C4-2B (cell line): ENCODE data around the gene RRP36.
A peak's percentile ranks its signal among the peaks of the same experiment; 100 is the strongest.

ENCODE experiments used
- H3K27ac ChIP-seq: fragments of 450-650 bp; 2 replicates; pipeline ENCODE4 v1.5.1; 2017
- ZFX ChIP-seq: fragments of 450-650 bp; IDR thresholded peaks from 2 replicates; pipeline ENCODE4 v1.6.1; 2017
- TF ChIP-seq, protein P1 (sequence below): fragments of 450-650 bp; conservative IDR thresholded peaks from 2 replicates; pipeline ENCODE4 v1.5.1; 2017; ENCODE audit warnings: mild to moderate bottlenecking

Gene RRP36

DNA sequence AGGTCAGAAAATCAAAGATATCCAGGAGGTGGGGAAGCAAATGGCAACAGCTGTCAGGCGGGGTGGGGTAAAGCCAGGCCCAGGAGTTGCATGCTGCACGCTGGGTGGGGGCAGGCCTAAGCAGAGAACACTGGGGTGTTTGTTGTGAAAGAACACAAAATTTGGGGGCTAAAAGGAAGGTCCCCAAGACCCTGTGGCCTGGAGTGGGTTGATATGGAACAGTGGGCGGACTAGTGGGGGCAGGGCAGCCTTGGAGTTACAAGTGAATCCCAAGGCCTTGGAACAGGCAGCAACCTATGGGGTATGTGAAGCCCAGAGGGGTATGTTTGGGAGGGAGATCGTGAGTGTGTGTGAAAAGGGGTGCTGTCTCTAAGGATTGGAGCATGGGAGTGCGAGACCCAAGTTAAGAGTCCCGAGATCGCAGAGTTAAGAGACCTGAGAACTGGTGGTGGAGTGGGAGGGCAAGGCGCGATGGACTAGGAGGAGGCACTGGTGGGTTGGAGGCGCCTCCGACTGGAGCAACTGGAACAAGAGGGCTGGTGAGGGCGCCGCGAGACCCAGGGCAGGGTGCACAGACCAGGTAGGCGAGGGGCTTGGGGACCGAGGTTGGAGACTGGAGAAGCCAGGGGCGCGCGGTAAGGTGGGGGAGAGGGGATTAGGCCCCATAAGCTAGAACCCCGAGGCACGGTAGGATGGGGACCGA is 31.6 kb downstream of the RRP36 start:
- peak overlapping the region; percentile 90 for H3K27ac ChIP-seq
- no peak for TF ChIP-seq ZFX
- TF ChIP-seq, protein P1, sequence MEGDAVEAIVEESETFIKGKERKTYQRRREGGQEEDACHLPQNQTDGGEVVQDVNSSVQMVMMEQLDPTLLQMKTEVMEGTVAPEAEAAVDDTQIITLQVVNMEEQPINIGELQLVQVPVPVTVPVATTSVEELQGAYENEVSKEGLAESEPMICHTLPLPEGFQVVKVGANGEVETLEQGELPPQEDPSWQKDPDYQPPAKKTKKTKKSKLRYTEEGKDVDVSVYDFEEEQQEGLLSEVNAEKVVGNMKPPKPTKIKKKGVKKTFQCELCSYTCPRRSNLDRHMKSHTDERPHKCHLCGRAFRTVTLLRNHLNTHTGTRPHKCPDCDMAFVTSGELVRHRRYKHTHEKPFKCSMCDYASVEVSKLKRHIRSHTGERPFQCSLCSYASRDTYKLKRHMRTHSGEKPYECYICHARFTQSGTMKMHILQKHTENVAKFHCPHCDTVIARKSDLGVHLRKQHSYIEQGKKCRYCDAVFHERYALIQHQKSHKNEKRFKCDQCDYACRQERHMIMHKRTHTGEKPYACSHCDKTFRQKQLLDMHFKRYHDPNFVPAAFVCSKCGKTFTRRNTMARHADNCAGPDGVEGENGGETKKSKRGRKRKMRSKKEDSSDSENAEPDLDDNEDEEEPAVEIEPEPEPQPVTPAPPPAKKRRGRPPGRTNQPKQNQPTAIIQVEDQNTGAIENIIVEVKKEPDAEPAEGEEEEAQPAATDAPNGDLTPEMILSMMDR, result no peak

DNA sequence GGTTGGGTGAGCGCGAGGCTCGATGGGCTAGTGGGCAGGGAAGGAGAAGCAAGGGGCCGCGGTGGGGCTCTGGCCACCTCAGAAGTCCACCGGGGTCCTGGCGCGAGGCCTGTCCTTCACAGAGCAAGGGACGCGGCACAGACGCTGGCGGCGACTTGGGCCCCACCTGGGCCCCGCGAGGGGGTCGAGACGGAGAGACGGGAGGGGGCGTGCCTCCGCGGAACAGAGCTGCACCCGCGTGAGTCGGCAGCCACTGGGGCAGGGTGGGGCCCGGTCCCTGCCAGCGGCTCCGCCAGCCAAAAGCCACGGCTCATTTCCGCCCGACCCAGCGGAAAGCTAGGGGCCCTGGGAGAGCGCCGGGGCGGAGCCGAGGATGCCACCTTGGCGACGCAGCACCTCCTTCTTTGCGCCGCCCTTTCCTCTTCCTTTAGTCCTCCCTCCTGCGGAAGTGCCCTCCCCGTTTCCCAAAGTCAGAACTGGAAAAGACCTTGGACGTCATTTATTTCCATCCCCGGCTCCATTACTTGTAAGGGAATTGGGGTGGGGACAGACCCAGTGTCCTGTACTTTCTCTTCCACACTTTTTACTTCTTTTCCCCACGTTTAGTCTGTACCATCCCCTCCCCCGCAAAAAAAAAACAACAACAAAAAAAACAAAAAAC is 32.3 kb downstream of the RRP36 start, which contains the start of gene CUL7:
TSS of gene CUL7 (minus strand) at position 307 of the 661 bp plus-strand sequence. CDS start 1,063 bp downstream, outside the sequence.
- H3K27ac ChIP-seq, result peak within 1 kb of the TSS; percentile 90
- TF ChIP-seq, protein P1, result no peak
- peak; percentile 68; the same call in 1 of the 2 replicates for TF ChIP-seq ZFX

DNA sequence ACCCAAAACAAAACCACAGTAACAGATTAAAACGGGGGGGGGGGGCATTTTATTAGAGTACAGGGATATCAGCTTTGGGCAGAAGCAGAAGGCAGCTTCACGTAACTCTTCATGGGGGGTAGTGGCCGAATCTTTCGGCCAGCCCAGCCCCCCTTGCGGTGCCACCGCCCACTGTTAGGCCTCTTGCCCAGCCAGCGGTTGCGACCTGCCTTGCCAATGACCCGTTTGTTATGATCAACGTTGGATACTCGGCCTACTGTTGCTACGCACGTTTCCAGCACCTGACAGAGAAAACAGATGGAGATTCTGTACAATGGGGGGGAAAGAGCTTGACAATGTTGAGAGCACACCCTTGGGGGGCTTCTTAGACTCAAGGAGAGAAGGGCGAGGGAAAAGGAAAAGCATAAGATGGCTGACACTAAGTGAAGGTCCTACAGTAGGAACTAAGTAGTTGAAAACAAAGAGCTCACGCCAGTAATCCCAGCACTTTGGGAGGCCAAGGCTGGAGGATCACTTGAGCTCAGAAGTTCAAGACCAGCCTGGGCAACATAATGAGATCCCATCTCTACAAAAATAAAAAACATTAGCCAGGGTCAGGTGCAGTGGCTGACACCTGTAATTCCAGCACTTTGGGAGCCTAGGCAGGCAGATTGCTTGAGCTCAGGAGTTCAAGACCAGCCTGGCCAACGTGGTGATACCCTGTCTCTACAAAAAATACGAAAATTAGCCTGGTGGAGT is 33.0 kb downstream of the RRP36 start:
- TF ChIP-seq, protein P1, result no peak
- no peak for TF ChIP-seq ZFX
- peak overlapping the region; percentile 90 for H3K27ac ChIP-seq

DNA sequence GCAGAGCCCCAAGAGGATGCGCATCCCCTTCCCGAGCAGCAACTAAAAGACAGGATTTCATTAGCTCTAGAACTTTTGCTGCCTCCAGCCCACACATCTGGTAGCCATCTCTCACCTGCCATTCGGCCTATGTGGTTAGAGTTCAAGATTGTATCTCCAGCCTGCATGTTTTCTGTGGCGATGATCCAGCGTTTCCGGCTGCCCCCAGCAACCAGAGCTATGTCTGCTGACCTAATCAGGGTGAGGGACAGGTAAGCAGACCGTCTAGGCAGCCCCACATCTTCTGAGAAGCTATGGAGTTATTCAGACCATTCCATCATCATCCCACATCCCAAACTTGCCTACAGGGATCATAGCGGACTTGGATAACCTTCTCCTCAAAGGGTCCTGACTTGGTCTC is 34.5 kb downstream of the RRP36 start:
- H3K27ac ChIP-seq, result no peak overlapping the region
- no peak for TF ChIP-seq ZFX
- TF ChIP-seq, protein P1, result no peak

DNA sequence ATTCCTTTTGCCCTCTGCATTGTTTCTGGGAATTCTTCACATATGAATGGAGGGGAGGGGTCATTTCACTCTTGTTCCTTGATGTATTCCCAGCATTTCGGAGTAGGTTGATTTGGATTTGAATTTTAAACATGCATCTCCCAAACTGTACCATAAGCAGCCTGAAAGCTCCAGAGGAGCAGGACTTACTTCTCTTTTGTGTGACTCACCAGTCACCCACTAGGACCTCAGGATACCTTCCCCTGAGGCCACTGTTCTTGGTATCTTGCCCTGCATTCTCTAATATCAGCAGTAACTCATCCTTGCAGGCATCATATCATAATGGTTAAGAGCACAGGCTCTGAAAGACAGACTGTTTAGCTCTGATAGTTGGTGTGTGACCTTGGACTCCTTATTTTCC is 37.1 kb downstream of the RRP36 start:
- no peak for TF ChIP-seq ZFX
- TF ChIP-seq, protein P1, result no peak
- peak overlapping the region; percentile 82 for H3K27ac ChIP-seq

DNA sequence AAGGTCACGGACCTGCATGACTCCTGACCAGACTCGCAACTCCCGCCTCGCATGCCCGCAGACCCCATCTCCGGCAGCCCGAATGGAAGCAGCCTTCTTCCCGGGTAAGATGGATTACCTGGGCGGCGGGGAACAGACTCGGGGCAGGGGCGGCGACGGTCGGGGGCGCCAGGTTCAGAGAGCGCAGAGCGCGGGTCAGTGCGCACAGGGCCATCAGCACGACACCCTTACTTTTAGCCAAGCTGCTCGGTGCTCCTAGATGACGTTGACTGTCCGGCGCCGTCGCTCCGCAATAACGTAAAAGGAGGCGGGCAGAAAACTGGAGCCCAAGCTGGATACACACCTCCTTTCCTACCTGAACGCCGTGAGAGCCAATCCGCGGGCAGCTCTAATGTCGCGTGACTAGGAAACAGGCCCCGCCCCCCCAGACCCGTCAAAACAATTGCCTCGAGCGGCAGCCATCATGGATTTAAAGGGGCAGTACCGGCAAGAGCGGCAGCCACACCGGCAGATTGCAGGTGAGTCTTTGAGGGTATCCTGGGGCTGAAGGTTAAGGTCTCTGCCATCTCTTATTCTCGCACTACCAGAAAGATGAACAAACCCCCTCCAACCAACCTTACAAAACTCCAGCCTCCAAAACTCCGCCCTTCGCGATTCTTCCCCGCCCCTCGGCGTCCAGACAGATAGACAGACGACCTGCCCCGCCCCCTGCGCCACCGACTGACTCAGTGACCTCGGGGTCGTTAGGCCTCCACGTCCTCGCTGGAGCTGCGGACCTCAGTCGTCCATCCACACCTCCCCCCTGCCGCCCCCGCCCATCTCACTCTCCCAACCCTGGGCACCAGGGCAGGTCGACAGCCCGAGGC is 38.0 kb downstream of the RRP36 start, which contains the start of the genes KLC4 and MRPL2:
TSS of gene KLC4 (plus strand) at position 464 of the 866 bp plus-strand sequence. CDS start 1,705 bp downstream, outside the sequence.
TSS of gene MRPL2 (minus strand) at position 267 of the 866 bp plus-strand sequence. CDS start at position 214, 53 bp downstream.
- TF ChIP-seq, protein P1, result no peak
- no peak for TF ChIP-seq ZFX
- peak within 1 kb of the TSS; percentile 82 for H3K27ac ChIP-seq
